IPS-18a (cell line): ENCODE measurements around the gene RFX7.

Experiments
- H3K27ac ChIP-seq: one replicate; pipeline ENCODE4 v1.5.1; 2013; ENCODE audit warnings: low read length
- H3K27me3 ChIP-seq: one replicate; pipeline ENCODE4 v1.6.1; 2013; ENCODE audit warnings: mild to moderate bottlenecking, low read length; ENCODE audit not compliant: control insufficient read depth, insufficient read depth
- H3K36me3 ChIP-seq: one replicate; pipeline ENCODE4 v1.6.1; 2013; ENCODE audit warnings: low read depth, low read length; ENCODE audit not compliant: control insufficient read depth
- H3K4me1 ChIP-seq: one replicate; pipeline ENCODE4 v1.6.1; 2013; ENCODE audit warnings: low read depth, low read length; ENCODE audit not compliant: control insufficient read depth
- H3K4me3 ChIP-seq: one replicate; pipeline ENCODE4 v1.5.1; 2013; ENCODE audit warnings: low read length
- H3K9ac ChIP-seq: one replicate; pipeline ENCODE4 v1.6.1; 2013; ENCODE audit warnings: mild to moderate bottlenecking, low read length, moderate library complexity
- H3K9me3 ChIP-seq: one replicate; pipeline ENCODE4 v1.6.1; 2013; ENCODE audit warnings: low read depth, low read length; ENCODE audit not compliant: control insufficient read depth

RFX7 gene

GRCh38 chr15:56252386-56252785, 8.7 kb upstream of the RFX7 start:
- Histone ChIP-seq H3K27ac (no peak overlapping the region), H3K36me3 (no peaks in the 10 kb centered on the region), H3K9ac (no peak overlapping the region), H3K27me3 (no peaks in the 10 kb centered on the region), H3K9me3 (no peaks in the 10 kb centered on the region), H3K4me1 (no peaks in the 10 kb centered on the region), H3K4me3 (no peak overlapping the region)

- no peak overlapping the region for H3K27ac ChIP-seq
- H3K9me3 ChIP-seq: no peaks in the 10 kb centered on the region
- H3K27me3 ChIP-seq: no peaks in the 10 kb centered on the region
- no peak overlapping the region for H3K9ac ChIP-seq
- no peaks in the 10 kb centered on the region for H3K36me3 ChIP-seq
- no peaks in the 10 kb centered on the region for H3K4me1 ChIP-seq
- no peak overlapping the region for H3K4me3 ChIP-seq
Observed at GRCh38 chr15:56251315-56252095, 7.8 kb upstream of the RFX7 start.

GRCh38 chr15:56250626-56251025, 6.9 kb upstream of the RFX7 start:
- Histone ChIP-seq H3K27me3 (no peaks in the 10 kb centered on the region), H3K9me3 (no peaks in the 10 kb centered on the region), H3K36me3 (no peaks in the 10 kb centered on the region), H3K4me3 (no peak overlapping the region), H3K9ac (no peak overlapping the region), H3K4me1 (peaks cover 3% of the 10 kb centered on the region), H3K27ac (no peak overlapping the region)

- no peaks in the 10 kb centered on the region for H3K36me3 ChIP-seq
- no peak overlapping the region for H3K27ac ChIP-seq
- H3K9me3 ChIP-seq: no peaks in the 10 kb centered on the region
- no peak overlapping the region for H3K9ac ChIP-seq
- no peaks in the 10 kb centered on the region for H3K27me3 ChIP-seq
- no peak overlapping the region for H3K4me3 ChIP-seq
- H3K4me1 ChIP-seq: peaks cover 14% of the 10 kb centered on the region
Observed at GRCh38 chr15:56249092-56249491, 5.4 kb upstream of the RFX7 start.

GRCh38 chr15:56248311-56248992, 4.8 kb upstream of the RFX7 start:
- Histone ChIP-seq H3K9me3 (no peaks in the 10 kb centered on the region), H3K27ac (no peak overlapping the region), H3K9ac (no peak overlapping the region), H3K27me3 (no peaks in the 10 kb centered on the region), H3K36me3 (no peaks in the 10 kb centered on the region), H3K4me3 (no peak overlapping the region), H3K4me1 (peaks cover 14% of the 10 kb centered on the region)

GRCh38 chr15:56247266-56247665, 3.6 kb upstream of the RFX7 start:
- no peaks in the 10 kb centered on the region for H3K9me3 ChIP-seq
- no peaks in the 10 kb centered on the region for H3K27me3 ChIP-seq
- no peak overlapping the region for H3K4me3 ChIP-seq

GRCh38 chr15:56245871-56246814, 2.5 kb upstream of the RFX7 start:
- peaks cover 14% of the 10 kb centered on the region for H3K4me1 ChIP-seq
- no peak overlapping the region for H3K27ac ChIP-seq
- H3K36me3 ChIP-seq: no peaks in the 10 kb centered on the region
- peak overlapping the region; percentile 49 for H3K4me3 ChIP-seq
- no peaks in the 10 kb centered on the region for H3K9me3 ChIP-seq
- no peaks in the 10 kb centered on the region for H3K27me3 ChIP-seq
- peak overlapping the region; percentile 36 for H3K9ac ChIP-seq

More at GRCh38 chr15:56247266-56247665, 3.6 kb upstream of the RFX7 start:
- Histone ChIP-seq H3K9ac (no peak overlapping the region), H3K4me1 (peaks cover 14% of the 10 kb centered on the region), H3K36me3 (no peaks in the 10 kb centered on the region), H3K27ac (no peak overlapping the region)

- H3K9ac ChIP-seq: peak overlapping the region; percentile 83
- H3K4me3 ChIP-seq: peak overlapping the region; percentile 79
Observed at GRCh38 chr15:56244811-56245576, 1.3 kb upstream of the RFX7 start.

GRCh38 chr15:56244038-56244810, 545 bp upstream of the RFX7 start:
- peak overlapping the region; percentile 93 for H3K27ac ChIP-seq

More at GRCh38 chr15:56244811-56245576, 1.3 kb upstream of the RFX7 start:
- H3K27me3 ChIP-seq: no peaks in the 10 kb centered on the region
- H3K9me3 ChIP-seq: no peaks in the 10 kb centered on the region
- peak overlapping the region; percentile 82 for H3K27ac ChIP-seq
- H3K36me3 ChIP-seq: no peaks in the 10 kb centered on the region
- H3K4me1 ChIP-seq: peaks cover 17% of the 10 kb centered on the region

GRCh38 chr15:56242576-56243162, 1.0 kb downstream of the RFX7 start:
- H3K4me3 ChIP-seq: peak overlapping the region; percentile 86
- H3K27me3 ChIP-seq: no peaks in the 10 kb centered on the region
- peaks cover 26% of the 10 kb centered on the region for H3K4me1 ChIP-seq
- H3K36me3 ChIP-seq: peaks cover 3% of the 10 kb centered on the region
- H3K9me3 ChIP-seq: no peaks in the 10 kb centered on the region
- peak overlapping the region; percentile 69 for H3K9ac ChIP-seq
- H3K27ac ChIP-seq: peak overlapping the region; percentile 24

More at GRCh38 chr15:56244038-56244810, 545 bp upstream of the RFX7 start:
- Histone ChIP-seq H3K9me3 (no peaks in the 10 kb centered on the region), H3K4me1 (peaks cover 17% of the 10 kb centered on the region), H3K4me3 (peak overlapping the region; percentile 79), H3K36me3 (peaks cover 3% of the 10 kb centered on the region), H3K9ac (peak overlapping the region; percentile 83), H3K27me3 (no peaks in the 10 kb centered on the region)
